Measurements from ENCODE around the gene ETV7.
A peak's percentile ranks its signal among the peaks of the same experiment; 100 is the strongest.
"Not testable (repeated sequence)": the region's sequence is repeated elsewhere in the genome, so short reads cannot be mapped to it uniquely, and the experiment has no call there.

Gene ETV7

GRCh38 chr6:36387440-36388303 is at the start of gene ETV7:
Gene ETV7 (minus strand): TSS chr6:36387669. CDS start chr6:36387541, 128 bp downstream.
- peak in 4 of 56 donors; percentile 9 to 15 (median 12) for DNase-seq

- no peak for DNase-seq
Measured at GRCh38 chr6:36436466-36436865, 49.0 kb upstream of the ETV7 start.

GRCh38 chr6:36432151-36432671 is 44.7 kb upstream of the ETV7 start:
- DNase-seq, result no peak

- no peak for DNase-seq
Measured at GRCh38 chr6:36431197-36431596, 43.7 kb upstream of the ETV7 start.

GRCh38 chr6:36430351-36430750 is 42.9 kb upstream of the ETV7 start:
- no peak for DNase-seq

- no peak for DNase-seq
Measured at GRCh38 chr6:36428911-36429310, 41.4 kb upstream of the ETV7 start.

GRCh38 chr6:36426622-36427021 is 39.2 kb upstream of the ETV7 start:
- DNase-seq, result no peak

- peak; percentile 39 to 99 (median 94) for DNase-seq
Measured at GRCh38 chr6:36423101-36423824, 35.8 kb upstream of the ETV7 start.

GRCh38 chr6:36422714-36423100 is 35.2 kb upstream of the ETV7 start:
- DNase-seq, result no peak

GRCh38 chr6:36419310-36419709 is 31.8 kb upstream of the ETV7 start:
- DNase-seq, result no peak

- no peak for DNase-seq
Measured at GRCh38 chr6:36418558-36418957, 31.1 kb upstream of the ETV7 start.

GRCh38 chr6:36414481-36414880 is 27.0 kb upstream of the ETV7 start:
- no peak for DNase-seq

GRCh38 chr6:36413489-36414480 is 26.3 kb upstream of the ETV7 start:
- DNase-seq, result no peak

GRCh38 chr6:36409718-36410117 is 22.2 kb upstream of the ETV7 start:
- DNase-seq, result not testable (repeated sequence)

- no peak for DNase-seq
Measured at GRCh38 chr6:36404164-36404563, 16.7 kb upstream of the ETV7 start.

- DNase-seq, result no peak
Measured at GRCh38 chr6:36402481-36402880, 15.0 kb upstream of the ETV7 start.

- DNase-seq, result no peak
Measured at GRCh38 chr6:36399970-36400369, 12.5 kb upstream of the ETV7 start.

GRCh38 chr6:36392621-36393020 is 5.2 kb upstream of the ETV7 start:
- no peak for DNase-seq

- no peak for DNase-seq
Measured at GRCh38 chr6:36389353-36389752, 1.9 kb upstream of the ETV7 start.

- peak in 6 of 56 donors; percentile 3 to 10 (median 6) for DNase-seq
Measured at GRCh38 chr6:36386495-36387439, 702 bp downstream of the ETV7 start.
